HG02885 (cell line): ENCODE measurements around the gene ANKRD35.

Experiments
- ATAC-seq: cut with Tn5 transposase; IDR thresholded peaks from one replicate; pipeline ENCODE4 v1.9.1; 2021; ENCODE audit warnings: mild to moderate bottlenecking; ENCODE audit not compliant: unreplicated experiment, poor library complexity

Gene ANKRD35

DNA sequence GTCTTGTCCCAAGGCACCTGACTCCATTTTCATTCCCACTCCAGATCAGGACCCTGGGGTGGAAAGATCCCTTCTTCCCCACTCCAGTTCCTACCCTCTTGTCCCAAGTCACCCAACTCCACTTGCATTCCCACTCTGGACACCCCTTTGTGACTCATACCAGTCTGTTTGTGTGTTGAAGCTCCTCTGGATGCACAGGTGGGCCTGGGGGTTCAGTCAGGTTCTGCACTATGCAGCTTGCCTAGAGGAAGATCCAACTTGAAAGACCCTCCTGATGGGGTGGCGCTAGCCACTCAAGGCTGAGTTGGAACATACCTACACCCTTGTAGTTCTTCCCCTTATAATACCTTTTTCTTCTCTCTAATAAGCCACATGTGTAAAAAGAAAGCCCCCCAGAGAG, 9.8 kb upstream of the ANKRD35 start:
- no peak for ATAC-seq

GRCh38 chr1:145893306-145894055, 7.8 kb upstream of the ANKRD35 start:
- no peak for ATAC-seq

GRCh38 chr1:145892486-145893087, 6.9 kb upstream of the ANKRD35 start:
- ATAC-seq: no peak

- no peak for ATAC-seq
Measured at GRCh38 chr1:145891587-145892485, 6.2 kb upstream of the ANKRD35 start.

DNA sequence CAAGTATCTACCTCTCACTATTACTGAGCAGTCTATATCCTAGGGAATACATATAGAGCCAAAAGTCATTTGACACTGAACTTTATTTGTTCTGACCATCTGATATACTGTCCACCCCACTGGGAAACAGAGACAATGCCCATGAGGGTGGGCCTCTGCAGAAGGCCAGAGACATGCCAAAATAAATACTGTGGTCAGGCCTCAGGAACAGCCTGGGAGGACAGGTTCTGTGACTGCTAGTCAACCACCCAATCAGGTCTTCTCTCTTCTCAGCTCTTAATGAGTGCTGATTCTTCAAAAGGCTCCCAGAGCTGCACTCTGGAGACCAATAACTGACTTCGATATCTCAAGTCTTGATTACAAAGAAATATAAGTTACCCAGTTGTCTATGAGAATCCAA, 5.5 kb upstream of the ANKRD35 start:
- ATAC-seq: no peak

DNA sequence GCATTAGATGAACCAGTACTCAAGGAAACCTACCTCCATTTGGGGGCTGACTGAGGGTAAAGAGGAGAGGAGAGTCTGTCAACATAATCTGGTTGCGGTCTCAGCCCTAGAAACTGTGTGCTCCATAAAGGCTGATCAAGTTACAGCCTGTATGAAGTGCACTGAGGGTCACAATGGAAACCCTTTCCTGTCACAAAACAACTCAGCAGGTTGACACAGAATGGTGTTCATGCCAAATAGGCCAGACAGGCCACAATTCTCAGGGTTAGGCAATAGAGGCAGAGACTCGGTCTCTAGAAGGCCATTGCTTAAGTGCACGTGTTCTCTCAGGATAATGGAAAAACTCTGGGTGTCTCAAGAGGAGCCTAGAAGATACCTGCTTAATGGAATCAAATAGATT, 4.1 kb upstream of the ANKRD35 start:
- ATAC-seq: no peak

- no peak for ATAC-seq
Measured at GRCh38 chr1:145887631-145888030, 2.0 kb upstream of the ANKRD35 start.

GRCh38 chr1:145886816-145887215, 1.1 kb upstream of the ANKRD35 start:
- no peak for ATAC-seq

- no peak for ATAC-seq
Measured at GRCh38 chr1:145886390-145886789, 724 bp upstream of the ANKRD35 start.

DNA sequence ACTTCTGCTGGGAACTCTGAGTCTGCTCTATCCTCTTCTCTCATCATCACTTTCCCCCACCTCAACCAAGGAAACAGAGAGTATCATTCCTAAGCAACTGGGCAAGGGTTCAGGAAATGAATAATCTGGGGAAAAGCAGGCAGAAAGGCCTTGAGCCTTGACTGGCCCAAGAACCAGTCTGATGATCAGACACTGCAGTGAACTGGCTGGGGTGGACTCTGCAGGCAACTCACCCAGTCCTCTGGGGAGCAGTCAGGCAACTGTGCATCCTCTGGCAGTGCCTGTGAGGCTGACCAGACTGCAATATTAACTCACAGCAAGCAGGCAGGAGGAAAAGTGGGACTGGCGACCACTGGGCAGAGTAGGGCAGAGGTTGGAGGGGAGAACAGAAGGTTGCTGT, 991 bp downstream of the ANKRD35 start:
- ATAC-seq: no peak

DNA sequence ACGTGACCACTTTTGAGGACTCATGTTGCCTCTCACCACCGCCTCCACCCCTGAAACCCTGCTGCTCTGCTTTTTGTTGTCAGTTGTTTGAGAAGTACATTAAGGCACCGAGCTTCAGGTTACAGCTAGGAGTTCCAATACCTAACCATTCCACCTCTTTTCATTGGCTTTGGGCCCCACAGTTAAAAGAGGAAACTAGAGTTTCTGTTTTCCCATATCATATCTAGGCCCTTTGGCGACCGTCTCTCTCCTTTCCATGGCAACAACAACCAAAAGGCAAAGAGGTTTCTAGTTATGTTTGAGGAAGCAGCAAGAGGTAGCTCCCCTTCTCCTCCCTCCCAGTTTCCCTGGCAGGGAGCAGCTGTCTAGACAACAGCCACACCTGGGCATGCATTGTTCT, 5.9 kb downstream of the ANKRD35 start:
- ATAC-seq: no peak

DNA sequence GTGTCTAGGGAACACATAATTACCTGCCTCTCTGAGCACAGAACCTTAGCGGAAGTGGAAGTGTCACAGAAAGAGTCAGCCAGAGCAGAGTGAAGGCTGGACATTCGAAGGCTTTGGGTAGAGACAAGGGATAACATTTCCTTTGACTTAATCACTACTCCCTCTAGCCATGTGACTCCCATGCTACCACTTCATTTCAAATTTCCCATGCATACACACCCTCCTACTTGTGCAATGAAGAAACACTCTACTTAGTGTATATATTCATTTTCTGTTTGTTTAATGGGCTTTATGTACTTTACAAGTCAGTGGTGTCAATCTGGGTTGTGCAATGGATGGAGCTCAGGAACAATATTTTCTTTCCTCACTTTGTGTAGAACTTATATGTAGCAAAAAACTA, 6.9 kb downstream of the ANKRD35 start:
- no peak for ATAC-seq

DNA sequence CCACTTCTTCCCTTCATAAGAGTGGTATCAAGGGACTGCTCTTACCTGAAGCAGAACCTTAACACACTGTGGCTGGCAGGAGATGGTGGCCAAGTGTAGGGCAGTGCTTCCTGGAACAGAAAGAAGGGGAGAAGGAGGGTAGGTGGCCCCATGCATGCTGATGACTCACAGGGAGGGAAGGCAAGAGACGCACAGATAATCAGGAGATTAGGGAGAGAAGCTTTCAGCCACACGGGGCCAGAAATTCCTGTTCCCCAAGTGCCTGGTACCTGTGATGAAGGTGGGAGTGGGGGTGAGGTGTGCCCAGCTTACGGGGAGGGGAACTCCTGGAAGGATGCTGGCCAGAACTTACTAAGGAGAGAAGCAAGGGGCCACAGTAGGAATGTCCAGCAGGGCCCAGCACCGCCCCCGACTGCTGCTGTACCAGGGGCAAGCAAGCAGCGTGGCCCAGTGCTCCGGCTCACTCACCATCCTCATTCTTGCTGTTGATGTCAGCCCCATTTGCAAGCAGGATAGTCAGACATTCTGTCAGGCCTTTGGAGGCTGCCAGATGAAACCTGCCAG, 7.7 kb downstream of the ANKRD35 start:
- no peak for ATAC-seq

- no peak for ATAC-seq
Measured at GRCh38 chr1:145874646-145875045, 11.0 kb downstream of the ANKRD35 start.

- ATAC-seq: no peak
Measured at GRCh38 chr1:145871994-145872924, 13.4 kb downstream of the ANKRD35 start.

DNA sequence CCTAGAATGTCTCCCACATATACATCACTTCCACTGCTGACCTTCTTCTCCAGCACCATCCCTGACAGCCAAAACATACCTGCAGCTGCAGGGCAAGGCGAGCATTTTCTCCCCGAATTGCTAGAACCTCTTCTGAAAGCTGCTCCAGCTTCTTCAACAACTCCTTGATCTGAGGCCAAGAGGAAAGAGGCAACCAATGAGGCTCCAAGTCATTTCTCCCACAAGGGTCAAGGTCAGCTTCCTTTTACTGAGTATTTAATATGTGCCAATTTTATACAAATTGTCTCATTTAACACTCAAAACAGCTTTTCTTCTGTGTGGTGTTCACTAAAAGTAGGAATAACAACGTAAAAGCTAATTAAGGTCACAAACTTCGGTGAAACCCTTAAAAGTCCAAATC, 17.4 kb downstream of the ANKRD35 start:
- no peak for ATAC-seq

GRCh38 chr1:145863282-145864018, 22.2 kb downstream of the ANKRD35 start:
- no peak for ATAC-seq

- ATAC-seq: peak; percentile 74
Measured at GRCh38 chr1:145859491-145860023, 26.1 kb downstream of the ANKRD35 start.
